Left ventricle myocardium inferior (tissue), 1 donor: ENCODE data around the gene MYO19. TPM values are rescaled to one million over a fixed set of nuclear protein-coding genes. Genes with fewer than 3 reads are reported as not detected.

Source experiments
- DNase-seq: peaks from one replicate; pipeline ENCODE4 v3.0.0-alpha.2; 2020
- H3K27ac ChIP-seq: fragments of 200-600 bp; replicated peaks from 2 replicates; pipeline ENCODE4 v1.8.0; 2021
- H3K27me3 ChIP-seq: fragments of 200-600 bp; 2 replicates; pipeline ENCODE4 v1.8.0; 2021; ENCODE audit warnings: low read depth
- H3K36me3 ChIP-seq: fragments of 200-600 bp; 2 replicates; pipeline ENCODE4 v1.8.0; 2021
- H3K4me1 ChIP-seq: fragments of 200-600 bp; 2 replicates; pipeline ENCODE4 v1.8.0; 2021
- H3K4me3 ChIP-seq: fragments of 200-600 bp; 2 replicates; pipeline ENCODE4 v1.8.0; 2021; ENCODE audit warnings: mild to moderate bottlenecking, moderate library complexity
- H3K9me3 ChIP-seq: fragments of 200-600 bp; replicated peaks from 2 replicates; pipeline ENCODE4 v1.8.0; 2021
- intact Hi-C: fragments of 100-400 bp; cut with micrococcal nuclease; formaldehyde crosslinking; loops from one replicate; pipeline ENCODE4 v1.11.0; 2022
- total RNA-seq: library from RNA; stranded (reverse); fragmentation: NEBNext Ultra II Directional; extraction: Animal tissue kit (Norgen Biotek cat#: 25700); gene quantifications from one replicate; pipeline ENCODE4 v1.2.1, GENCODE V29; 2021
- TF ChIP-seq, protein P1 (sequence below): fragments of 200-600 bp; IDR thresholded peaks from 2 replicates; pipeline ENCODE4 v1.8.0; 2021; ENCODE audit warnings: antibody characterized with exemption, mild to moderate bottlenecking, borderline replicate concordance
- donor health status: DM: no; HTN: yes; CAD: no; lungs with severe emphysema.

MYO19 gene
- total RNA-seq, 1 donor from 2014 or later: 11.8 TPM

GRCh38 chr17:36469733-36470132, 64.9 kb downstream of the MYO19 start:
- Histone ChIP-seq H3K27ac (no peak overlapping the region), H3K36me3 (no peaks in the 10 kb centered on the region), H3K4me1 (no peaks in the 10 kb centered on the region), H3K9me3 (no peaks in the 10 kb centered on the region), H3K4me3 (no peak overlapping the region), H3K27me3 (peaks cover 93% of the 10 kb centered on the region)
- DNase-seq: no peak
- TF ChIP-seq, protein P1, sequence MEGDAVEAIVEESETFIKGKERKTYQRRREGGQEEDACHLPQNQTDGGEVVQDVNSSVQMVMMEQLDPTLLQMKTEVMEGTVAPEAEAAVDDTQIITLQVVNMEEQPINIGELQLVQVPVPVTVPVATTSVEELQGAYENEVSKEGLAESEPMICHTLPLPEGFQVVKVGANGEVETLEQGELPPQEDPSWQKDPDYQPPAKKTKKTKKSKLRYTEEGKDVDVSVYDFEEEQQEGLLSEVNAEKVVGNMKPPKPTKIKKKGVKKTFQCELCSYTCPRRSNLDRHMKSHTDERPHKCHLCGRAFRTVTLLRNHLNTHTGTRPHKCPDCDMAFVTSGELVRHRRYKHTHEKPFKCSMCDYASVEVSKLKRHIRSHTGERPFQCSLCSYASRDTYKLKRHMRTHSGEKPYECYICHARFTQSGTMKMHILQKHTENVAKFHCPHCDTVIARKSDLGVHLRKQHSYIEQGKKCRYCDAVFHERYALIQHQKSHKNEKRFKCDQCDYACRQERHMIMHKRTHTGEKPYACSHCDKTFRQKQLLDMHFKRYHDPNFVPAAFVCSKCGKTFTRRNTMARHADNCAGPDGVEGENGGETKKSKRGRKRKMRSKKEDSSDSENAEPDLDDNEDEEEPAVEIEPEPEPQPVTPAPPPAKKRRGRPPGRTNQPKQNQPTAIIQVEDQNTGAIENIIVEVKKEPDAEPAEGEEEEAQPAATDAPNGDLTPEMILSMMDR: no peak
- intact Hi-C loops: no loop called here

DNA sequence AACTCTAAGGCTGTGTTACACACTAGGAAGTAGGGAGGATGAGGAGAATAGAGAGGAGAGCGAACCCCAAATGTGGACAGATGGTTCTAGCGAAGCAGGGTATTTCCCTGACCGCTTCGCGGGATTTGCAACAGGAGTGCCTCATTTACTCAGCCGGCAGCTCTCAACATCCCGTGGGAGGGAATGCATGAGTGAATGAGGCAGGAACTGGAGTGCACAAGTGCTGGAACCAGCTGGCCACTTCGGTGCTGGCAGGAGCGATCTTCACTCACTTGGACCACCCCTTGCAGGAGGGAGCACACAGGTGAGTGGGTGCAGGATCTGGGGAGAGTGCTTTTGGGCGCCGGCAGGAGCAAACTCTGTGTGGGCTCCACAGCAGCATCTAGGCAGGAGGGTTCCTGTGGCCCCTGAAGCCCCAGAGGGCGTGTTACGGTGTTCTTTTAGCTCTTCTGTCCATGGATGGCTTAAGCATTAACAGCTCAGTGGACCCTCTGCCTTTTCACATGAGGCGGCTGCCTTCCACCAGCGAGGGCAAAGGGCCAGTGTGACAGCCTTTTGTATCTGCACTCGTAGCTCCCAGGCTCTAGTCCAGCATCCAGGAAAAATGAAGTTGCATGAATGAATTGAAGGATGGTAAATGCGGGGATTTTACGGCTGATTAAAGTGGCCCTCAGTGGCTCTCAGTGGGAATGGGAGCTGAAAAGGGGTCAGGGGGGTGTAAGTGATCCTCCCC, 65.6 kb downstream of the MYO19 start:
- Histone ChIP-seq H3K9me3 (no peaks in the 10 kb centered on the region), H3K27me3 (peaks cover 95% of the 10 kb centered on the region), H3K4me3 (no peak overlapping the region), H3K4me1 (no peaks in the 10 kb centered on the region), H3K36me3 (no peaks in the 10 kb centered on the region), H3K27ac (no peak overlapping the region)
- no peak for DNase-seq
- intact Hi-C loops: no loop called here
- TF ChIP-seq, protein P1: no peak

- intact Hi-C loops: no loop called here
- H3K27me3 ChIP-seq: peaks cover 95% of the 10 kb centered on the region
Measured at GRCh38 chr17:36464765-36465088, 69.9 kb downstream of the MYO19 start.

GRCh38 chr17:36463916-36464764, 70.5 kb downstream of the MYO19 start:
- no peaks in the 10 kb centered on the region for H3K4me1 ChIP-seq
- no peaks in the 10 kb centered on the region for H3K36me3 ChIP-seq
- peaks cover 95% of the 10 kb centered on the region for H3K27me3 ChIP-seq
- peak; percentile 40 for DNase-seq
- H3K4me3 ChIP-seq: no peak overlapping the region
- TF ChIP-seq, protein P1: no peak
- H3K27ac ChIP-seq: no peak overlapping the region
- H3K9me3 ChIP-seq: no peaks in the 10 kb centered on the region
- intact Hi-C loops: no loop called here

More at GRCh38 chr17:36464765-36465088, 69.9 kb downstream of the MYO19 start:
- Histone ChIP-seq H3K27ac (no peak overlapping the region), H3K4me1 (no peaks in the 10 kb centered on the region), H3K36me3 (no peaks in the 10 kb centered on the region), H3K9me3 (no peaks in the 10 kb centered on the region), H3K4me3 (no peak overlapping the region)
- TF ChIP-seq, protein P1: no peak
- no peak for DNase-seq

DNA sequence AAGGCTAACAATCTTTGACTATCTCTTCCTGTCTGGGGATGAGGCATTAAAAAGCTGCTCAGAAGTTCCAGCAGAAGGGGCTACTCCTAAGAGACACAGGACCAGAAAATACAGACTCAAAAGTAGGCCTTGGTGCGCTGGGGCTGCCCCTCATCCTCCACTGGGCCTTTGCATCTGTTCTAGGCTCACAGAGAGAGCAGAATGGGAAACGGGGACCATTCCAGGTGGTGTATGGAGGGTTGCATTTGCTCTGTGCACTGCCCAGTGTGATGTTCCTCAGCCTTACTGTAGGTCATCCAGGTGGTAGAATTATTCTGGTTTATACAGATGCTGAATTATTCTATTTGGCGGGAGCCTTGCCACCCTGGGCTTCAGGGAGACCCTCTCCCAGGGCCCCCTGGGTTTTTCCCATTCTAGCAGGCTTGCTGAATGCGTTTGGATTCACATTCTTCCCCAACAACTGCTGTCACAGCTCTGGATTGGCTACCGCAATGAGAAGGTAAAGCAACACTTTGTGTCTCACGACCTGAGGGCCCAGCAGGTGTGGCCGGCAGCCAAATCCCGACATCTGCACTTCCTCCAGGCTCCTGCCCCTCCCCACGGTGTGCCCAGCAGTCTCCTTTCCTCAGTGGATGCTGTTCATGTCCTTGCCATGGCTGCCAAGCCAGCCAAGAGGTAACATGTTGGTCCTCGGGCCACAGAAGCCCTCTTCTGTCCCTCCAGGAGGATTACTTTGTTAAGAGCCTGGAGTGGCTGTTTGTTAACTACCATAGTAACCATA, 73.1 kb downstream of the MYO19 start:
- H3K27ac ChIP-seq: no peak overlapping the region
- no peak for DNase-seq
- TF ChIP-seq, protein P1: no peak
- no peak overlapping the region for H3K4me3 ChIP-seq
- intact Hi-C loops: no loop called here
- no peaks in the 10 kb centered on the region for H3K9me3 ChIP-seq
- H3K36me3 ChIP-seq: no peaks in the 10 kb centered on the region
- no peaks in the 10 kb centered on the region for H3K4me1 ChIP-seq
- peaks cover 87% of the 10 kb centered on the region for H3K27me3 ChIP-seq
